GM19463 (cell line): ENCODE measurements around the gene CACNA2D3.

Experiments used
- ATAC-seq: cut with Tn5 transposase; IDR thresholded peaks from one replicate; pipeline ENCODE4 v1.9.1; 2021; ENCODE audit warnings: mild to moderate bottlenecking, moderate library complexity; ENCODE audit not compliant: unreplicated experiment

The CACNA2D3 gene

GRCh38 chr3:54858093-54858785, 735.9 kb downstream of the CACNA2D3 start:
- no peak for ATAC-seq

DNA sequence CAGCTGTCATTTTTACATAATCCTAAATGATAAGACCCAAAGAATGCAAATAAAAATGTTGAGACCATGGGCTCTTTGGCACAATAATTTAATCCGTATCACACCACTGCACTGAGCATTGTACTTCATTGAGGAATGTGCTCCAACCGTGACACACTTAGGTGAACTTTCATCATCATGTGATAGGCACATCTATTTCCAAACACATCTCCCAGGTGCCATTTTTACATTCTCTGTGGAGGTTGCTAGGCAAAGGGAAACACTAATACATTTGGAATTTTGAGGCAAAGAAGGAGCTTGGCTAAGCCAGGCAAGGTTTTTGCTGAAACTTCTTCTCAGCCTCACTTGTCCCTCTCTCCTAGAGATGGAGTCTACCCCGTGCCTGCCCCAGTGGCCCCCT, 736.8 kb downstream of the CACNA2D3 start:
- no peak for ATAC-seq

GRCh38 chr3:54861248-54862067, 739.1 kb downstream of the CACNA2D3 start:
- no peak for ATAC-seq

- ATAC-seq = no peak
These were observed 740.2 kb downstream of the CACNA2D3 start for GRCh38 chr3:54862526-54862925.

DNA sequence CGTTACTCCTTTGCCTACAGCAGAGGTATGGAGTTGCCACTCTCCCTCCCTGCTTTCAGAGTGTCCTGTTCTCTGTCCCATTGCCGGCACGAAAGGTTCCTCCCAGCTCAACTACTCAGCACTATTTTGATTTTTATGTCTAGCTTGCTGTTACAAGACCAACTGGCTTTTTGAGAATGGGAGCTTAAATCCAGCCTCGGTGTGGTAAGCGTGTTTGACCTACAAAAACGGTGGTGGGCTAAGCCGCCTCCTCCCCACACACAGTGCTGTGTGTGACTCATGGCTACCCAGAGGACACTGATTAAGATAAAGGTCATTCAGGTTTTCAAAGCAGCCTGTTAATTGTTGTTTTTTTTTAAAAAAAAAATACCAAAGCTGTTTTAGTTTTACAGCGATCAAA, 741.0 kb downstream of the CACNA2D3 start:
- ATAC-seq = no peak

- no peak for ATAC-seq
These were observed 741.4 kb downstream of the CACNA2D3 start for GRCh38 chr3:54863786-54864185.

- no peak for ATAC-seq
These were observed 743.0 kb downstream of the CACNA2D3 start for GRCh38 chr3:54865316-54865715.

- ATAC-seq = no peak
These were observed 743.9 kb downstream of the CACNA2D3 start for GRCh38 chr3:54866251-54866650.

DNA sequence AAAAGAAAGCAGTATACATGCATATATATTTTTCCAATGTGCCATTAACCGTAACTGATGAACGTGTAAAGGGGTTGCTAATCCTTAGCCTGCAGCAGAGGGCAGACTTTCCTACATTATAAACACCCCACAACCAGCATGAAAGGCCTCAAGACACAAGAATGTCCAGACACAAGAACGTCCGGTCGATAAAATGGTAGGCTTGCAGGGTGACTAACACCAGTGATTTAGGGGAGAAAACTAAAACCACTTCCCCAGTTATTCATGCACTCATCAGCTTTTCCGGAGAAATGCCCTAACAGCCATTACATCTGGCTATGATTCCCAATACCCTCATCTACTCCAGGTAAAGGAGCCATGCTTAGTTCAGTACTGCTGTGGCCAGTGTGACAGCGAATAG, 748.1 kb downstream of the CACNA2D3 start:
- ATAC-seq = no peak

DNA sequence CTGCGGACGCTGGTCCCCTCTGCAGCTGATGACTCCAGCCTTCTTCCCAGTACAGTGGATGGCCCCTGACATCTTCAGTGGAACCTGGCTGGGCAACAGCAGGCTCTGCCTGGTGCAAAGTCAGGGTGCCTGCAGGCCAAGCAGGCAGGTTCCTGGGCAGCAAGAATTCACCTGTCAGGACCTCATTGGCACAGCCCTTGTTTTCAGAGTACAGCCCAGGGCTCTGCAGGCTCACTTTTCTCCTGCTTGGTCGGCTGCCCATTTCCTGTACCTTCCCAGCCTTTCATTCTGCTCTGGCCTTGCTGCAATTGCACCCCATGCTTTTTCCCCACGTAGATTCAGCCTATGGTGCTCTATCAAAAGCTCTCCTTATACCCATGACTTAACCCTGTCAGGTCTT, 749.5 kb downstream of the CACNA2D3 start:
- ATAC-seq = no peak

DNA sequence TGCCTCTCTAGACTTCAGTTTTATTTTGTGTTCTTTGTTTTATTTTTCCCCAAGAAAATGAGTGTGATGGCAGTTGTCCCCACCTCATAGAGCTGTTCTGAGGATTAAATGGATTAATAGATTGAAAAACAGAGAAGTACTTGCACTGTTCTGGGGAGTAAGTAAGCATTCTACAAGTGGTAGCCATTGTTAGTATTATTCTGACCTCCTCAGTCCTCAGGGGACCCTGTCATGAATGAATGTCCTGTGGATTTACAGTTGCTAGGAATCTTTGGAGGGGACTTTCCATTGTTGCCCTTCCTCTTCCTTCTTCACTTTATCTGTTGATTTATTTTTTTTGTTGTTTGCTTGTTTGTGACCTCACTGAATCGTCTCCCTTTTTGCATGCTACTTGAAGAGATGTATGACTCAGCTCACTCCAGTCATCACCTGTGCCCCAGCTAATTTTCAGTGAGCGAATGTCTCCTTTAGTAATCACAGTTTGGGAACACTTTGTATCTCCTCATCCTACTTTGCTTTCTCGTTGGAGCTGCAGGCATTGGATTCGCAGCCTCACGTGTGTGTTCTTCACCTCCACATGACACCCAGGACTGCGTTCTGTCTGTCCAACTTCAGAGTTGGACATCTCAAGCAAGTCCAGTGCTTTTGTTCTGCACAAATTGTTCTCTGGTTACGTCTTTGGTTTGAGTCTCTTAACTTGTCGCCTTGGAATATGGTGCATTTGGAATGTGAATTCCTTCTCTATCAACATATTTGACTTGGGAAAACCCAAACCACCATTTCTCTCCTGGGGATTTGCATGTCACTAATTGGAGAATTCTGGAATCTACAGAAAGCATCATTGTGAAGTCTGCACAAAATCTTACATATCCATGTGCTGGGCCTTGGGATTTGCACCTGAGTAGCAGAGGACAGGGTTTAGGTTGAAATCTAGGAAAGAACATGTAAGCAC, 751.0 kb downstream of the CACNA2D3 start:
- no peak for ATAC-seq

- ATAC-seq = no peak
These were observed 752.6 kb downstream of the CACNA2D3 start for GRCh38 chr3:54874816-54875556.

DNA sequence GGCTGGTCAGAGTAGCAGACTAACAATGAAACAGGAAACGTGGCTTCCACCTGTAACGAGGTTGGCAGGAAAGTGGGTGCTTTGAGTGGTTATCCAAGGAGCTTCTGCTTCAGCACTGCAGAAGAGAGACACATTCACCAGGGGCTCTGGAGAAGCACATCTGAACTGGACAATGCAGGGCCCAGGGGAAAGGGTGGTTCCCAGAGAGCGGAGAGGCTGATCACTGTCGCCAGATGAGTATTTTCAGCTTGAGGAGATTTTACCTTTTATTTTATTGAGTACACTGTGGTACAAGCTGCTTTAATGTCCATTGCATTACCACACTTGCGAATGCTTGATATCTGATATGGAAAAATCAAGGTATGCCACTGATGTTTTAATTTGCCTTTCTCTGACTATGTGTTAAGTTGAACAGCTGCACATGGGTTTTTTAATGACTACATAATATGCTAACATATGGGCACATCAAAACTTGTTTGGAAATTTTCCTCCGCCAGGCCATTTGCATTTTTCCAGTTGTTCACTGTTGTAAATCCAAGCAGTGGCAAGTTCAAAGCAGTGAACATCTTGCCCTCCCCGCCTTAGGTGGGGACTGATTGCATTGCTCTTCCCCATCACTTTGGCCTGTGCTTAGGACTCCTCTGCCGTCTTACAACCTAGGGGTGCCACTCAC, 753.4 kb downstream of the CACNA2D3 start:
- no peak for ATAC-seq

GRCh38 chr3:54876694-54877093, 754.3 kb downstream of the CACNA2D3 start:
- no peak for ATAC-seq

GRCh38 chr3:54877730-54878129, 755.4 kb downstream of the CACNA2D3 start:
- no peak for ATAC-seq

DNA sequence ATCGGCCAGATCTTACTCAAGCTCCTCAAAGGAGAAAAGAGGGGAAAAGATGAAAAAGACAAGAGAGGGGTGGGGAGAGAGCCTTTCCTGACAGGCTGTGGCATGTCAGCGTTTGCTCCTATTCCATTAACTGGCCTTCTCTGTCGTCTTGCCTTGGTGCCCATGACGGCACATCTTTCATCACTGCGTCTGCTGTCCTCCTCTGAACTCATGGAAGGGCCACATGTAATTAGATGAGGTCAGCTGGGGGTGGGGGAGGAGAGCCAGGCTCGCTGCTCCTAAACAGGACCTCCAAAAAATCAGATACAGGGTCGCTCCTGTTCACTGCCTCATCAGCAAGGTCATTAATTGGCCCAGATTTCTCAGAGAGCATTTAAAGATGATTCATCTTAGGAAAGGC, 755.8 kb downstream of the CACNA2D3 start:
- ATAC-seq = no peak

DNA sequence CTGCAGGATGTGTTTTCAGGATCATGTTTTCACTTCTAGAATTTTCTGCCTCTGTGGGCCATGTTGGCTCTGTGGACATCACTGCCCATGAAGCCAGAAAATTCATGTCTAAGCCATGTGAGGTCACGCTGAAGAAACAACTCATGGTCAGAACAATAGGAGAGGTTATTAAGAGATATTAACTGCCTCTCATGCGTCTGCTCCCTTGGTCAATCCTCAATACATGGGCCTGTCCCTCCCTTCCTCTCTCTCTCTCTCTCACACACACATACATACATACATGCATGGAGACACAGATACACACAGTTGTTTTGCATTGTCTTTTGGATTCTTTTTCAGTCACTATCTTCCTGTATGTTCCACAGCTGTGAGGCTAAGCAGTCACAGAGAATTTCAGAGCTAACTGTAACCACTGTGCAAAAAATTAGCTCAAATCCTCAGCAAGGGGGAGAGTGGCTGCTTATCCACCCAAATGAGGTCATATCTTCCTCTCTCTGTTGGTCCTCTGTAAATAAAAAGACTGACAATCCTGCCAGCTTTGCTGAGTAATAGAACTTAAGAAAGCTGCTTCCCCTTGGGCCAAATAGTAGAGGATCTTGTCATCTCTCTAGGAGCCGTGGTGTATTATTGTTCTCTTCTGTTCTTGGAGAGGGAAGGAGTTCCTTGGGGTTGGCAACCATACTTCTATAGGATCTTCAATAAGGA, 759.9 kb downstream of the CACNA2D3 start:
- ATAC-seq = no peak

- no peak for ATAC-seq
These were observed 765.8 kb downstream of the CACNA2D3 start for GRCh38 chr3:54888162-54888561.

GRCh38 chr3:54888873-54889272, 766.5 kb downstream of the CACNA2D3 start:
- no peak for ATAC-seq
